SH-SY5Y (cell line): ENCODE measurements around the gene RABGAP1.

Source experiments
- GATA2 ChIP-seq: IDR thresholded peaks from 2 replicates; pipeline ENCODE4 v1.6.1; 2011; ENCODE audit warnings: mild to moderate bottlenecking, low read depth, low read length
- GATA3 ChIP-seq: IDR thresholded peaks from 2 replicates; pipeline ENCODE4 v1.6.1; 2011; ENCODE audit warnings: low read depth, mild to moderate bottlenecking, low read length, moderate library complexity

GRCh38 chr9:123089040-123089439 lies 148.2 kb downstream of the RABGAP1 start:
- TF ChIP-seq GATA3 (no peak), GATA2 (no peak)
